Ecto neural progenitor cell (in vitro differentiated cells): ENCODE measurements around the gene HOXB5.

ENCODE experiments used
- DNase-seq: peaks from one replicate; pipeline ENCODE4 v3.0.0-alpha.2; 2018; ENCODE audit warnings: low spot score

Gene HOXB5

GRCh38 chr17:48601539-48602425 is 8.2 kb upstream of the HOXB5 start:
- DNase-seq, result no peak

- no peak for DNase-seq
Observed at GRCh38 chr17:48601207-48601538, 7.6 kb upstream of the HOXB5 start.

- DNase-seq, result no peak
Observed at GRCh38 chr17:48600244-48601098, 6.9 kb upstream of the HOXB5 start.

- DNase-seq, result no peak
Observed at GRCh38 chr17:48599354-48599753, 5.8 kb upstream of the HOXB5 start.

GRCh38 chr17:48598736-48599135 is 5.2 kb upstream of the HOXB5 start:
- no peak for DNase-seq

- DNase-seq, result no peak
Observed at GRCh38 chr17:48597778-48598631, 4.4 kb upstream of the HOXB5 start.

GRCh38 chr17:48597528-48597777 is 3.9 kb upstream of the HOXB5 start:
- no peak for DNase-seq

GRCh38 chr17:48596735-48597527 is 3.4 kb upstream of the HOXB5 start:
- DNase-seq, result no peak

- DNase-seq, result no peak
Observed at GRCh38 chr17:48596000-48596734, 2.6 kb upstream of the HOXB5 start.

- DNase-seq, result no peak
Observed at GRCh38 chr17:48595278-48595999, 1.9 kb upstream of the HOXB5 start.

GRCh38 chr17:48594538-48595277 is 1.1 kb upstream of the HOXB5 start:
- DNase-seq, result no peak

- peak; percentile 94 for DNase-seq
Observed at GRCh38 chr17:48593840-48594537, 410 bp upstream of the HOXB5 start.

GRCh38 chr17:48592577-48592976 is 1.0 kb downstream of the HOXB5 start:
- no peak for DNase-seq

- no peak for DNase-seq
Observed at GRCh38 chr17:48592057-48592514, 1.5 kb downstream of the HOXB5 start.

- DNase-seq, result no peak
Observed at GRCh38 chr17:48591255-48592056, 2.1 kb downstream of the HOXB5 start.

GRCh38 chr17:48590607-48591161 is 2.9 kb downstream of the HOXB5 start:
- no peak for DNase-seq

- no peak for DNase-seq
Observed at GRCh38 chr17:48589831-48590606, 3.6 kb downstream of the HOXB5 start, which contains the start of gene HOXB3. HOXB3 (minus strand) TSS chr17:48590241; CDS start chr17:48552474, 37,767 bp downstream.
